Mesenchymal stem cell (in vitro differentiated cells and primary cell): ENCODE measurements around the gene JUND.

ENCODE experiments used
- DNase-seq: peaks from one replicate; pipeline ENCODE4 v3.0.0-alpha.2; 2013
- H2AFZ ChIP-seq: one replicate; pipeline ENCODE4 v1.6.1; 2013; ENCODE audit warnings: low read depth, mild to moderate bottlenecking, control low read depth, inconsistent platforms, low read length, moderate library complexity
- H2AK5ac ChIP-seq: 2 replicates; pipeline ENCODE4 v1.6.1; 2013; ENCODE audit warnings: low read length, moderate library complexity, mild to moderate bottlenecking, inconsistent platforms; ENCODE audit not compliant: severe bottlenecking
- H2BK120ac ChIP-seq: one replicate; pipeline ENCODE4 v1.6.1; 2013; ENCODE audit warnings: low read depth, mild to moderate bottlenecking, inconsistent platforms, low read length, moderate library complexity
- H2BK12ac ChIP-seq, 2 experiments: one replicate each; pipeline ENCODE4 v1.6.1; 2013; ENCODE audit warnings: inconsistent platforms in 2 of 2, low read length in 2 of 2, mild to moderate bottlenecking in 2 of 2, moderate library complexity in 2 of 2, control low read depth in 1 of 2
- H2BK15ac ChIP-seq: one replicate; pipeline ENCODE4 v1.6.1; 2013; ENCODE audit warnings: mild to moderate bottlenecking, low read depth, inconsistent platforms; ENCODE audit not compliant: poor library complexity, severe bottlenecking
- H2BK5ac ChIP-seq: 2 replicates; pipeline ENCODE4 v1.6.1; 2013; ENCODE audit warnings: low read depth, mild to moderate bottlenecking, low read length, control low read depth, inconsistent platforms; ENCODE audit not compliant: poor library complexity, severe bottlenecking
- H3K14ac ChIP-seq, 2 experiments: one replicate each; pipeline ENCODE4 v1.6.1; 2013; ENCODE audit warnings: inconsistent platforms in 2 of 2, low read length in 2 of 2, control low read depth in 1 of 2, mild to moderate bottlenecking in 1 of 2, moderate library complexity in 1 of 2
- H3K18ac ChIP-seq, 2 experiments: one replicate each; pipeline ENCODE4 v1.6.1; 2013; ENCODE audit warnings: inconsistent platforms in 2 of 2, low read length in 2 of 2, control low read depth in 1 of 2, low read depth in 1 of 2, mild to moderate bottlenecking in 1 of 2
- H3K23ac ChIP-seq, 2 experiments: one replicate each; pipeline ENCODE4 v1.6.1; 2013; ENCODE audit warnings: inconsistent platforms in 2 of 2, low read length in 2 of 2, mild to moderate bottlenecking in 2 of 2, moderate library complexity in 2 of 2, control low read depth in 1 of 2
- H3K27ac ChIP-seq: 2 replicates; pipeline ENCODE4 v1.5.1; 2013; ENCODE audit warnings: mild to moderate bottlenecking, moderate library complexity, low read length, control low read depth, inconsistent platforms; ENCODE audit not compliant: poor library complexity, severe bottlenecking
- H3K27me3 ChIP-seq, 2 experiments: 2 replicates each; pipeline versions ENCODE4 v1.6.1 to v1.7.0; 2013; ENCODE audit warnings: low read length in 2 of 2, mild to moderate bottlenecking in 2 of 2, moderate library complexity in 2 of 2, control low read depth in 1 of 2, inconsistent platforms in 1 of 2; ENCODE audit not compliant: control insufficient read depth in 1 of 2, insufficient read depth in 1 of 2
- H3K36me3 ChIP-seq, 2 experiments: 2 replicates each; pipeline versions ENCODE4 v1.6.1 to v1.7.0; 2013; ENCODE audit warnings: low read length in 2 of 2, control low read depth in 1 of 2, inconsistent platforms in 1 of 2, low read depth in 1 of 2, mild to moderate bottlenecking in 1 of 2; ENCODE audit not compliant: insufficient read depth in 2 of 2, control insufficient read depth in 1 of 2
- H3K4ac ChIP-seq, 2 experiments: one replicate each; pipeline ENCODE4 v1.6.1; 2013; ENCODE audit warnings: inconsistent platforms in 2 of 2, low read length in 2 of 2, mild to moderate bottlenecking in 2 of 2, moderate library complexity in 2 of 2, control low read depth in 1 of 2, low read depth in 1 of 2
- H3K4me1 ChIP-seq: 2 replicates; pipeline ENCODE4 v1.6.1; 2013; ENCODE audit warnings: low read depth, low read length, control low read depth; ENCODE audit not compliant: control insufficient read depth, insufficient read depth
- H3K4me2 ChIP-seq: 2 replicates; pipeline ENCODE4 v1.6.1; 2013; ENCODE audit warnings: low read length, mild to moderate bottlenecking, inconsistent platforms; ENCODE audit not compliant: poor library complexity, severe bottlenecking
- H3K4me3 ChIP-seq, 2 experiments: 2 replicates each; pipeline versions ENCODE4 v1.5.1 to v1.7.0; 2013; ENCODE audit warnings: low read length in 2 of 2, mild to moderate bottlenecking in 2 of 2, control low read depth in 1 of 2, low read depth in 1 of 2; ENCODE audit not compliant: insufficient read depth in 1 of 2
- H3K79me1 ChIP-seq: replicated peaks from 2 replicates; pipeline ENCODE4 v1.6.1; 2013; ENCODE audit warnings: mild to moderate bottlenecking, control low read depth, low read length, inconsistent platforms; ENCODE audit not compliant: poor library complexity, severe bottlenecking
- H3K9ac ChIP-seq: 2 replicates; pipeline ENCODE4 v1.7.0; 2013; ENCODE audit warnings: mild to moderate bottlenecking, low read length, moderate library complexity
- H3K9me3 ChIP-seq: 2 replicates; pipeline ENCODE4 v1.7.0; 2013; ENCODE audit warnings: mild to moderate bottlenecking, low read length; ENCODE audit not compliant: control insufficient read depth
- H4K8ac ChIP-seq: one replicate; pipeline ENCODE4 v1.6.1; 2013; ENCODE audit warnings: inconsistent platforms, mild to moderate bottlenecking, low read length, moderate library complexity
- H4K91ac ChIP-seq: one replicate; pipeline ENCODE4 v1.6.1; 2013; ENCODE audit warnings: mild to moderate bottlenecking, low read length, inconsistent platforms
- WGBS: methylation state at CpG from one replicate; pipeline ENCODE4 v1.1.7; 2013; ENCODE audit warnings: mixed read lengths; 5-methylcytosine and 5-hydroxymethylcytosine counted together

The JUND gene

GRCh38 chr19:18299654-18300053, 18.2 kb upstream of the JUND start:
- Histone ChIP-seq H3K36me3 (peaks cover 0 to 3% of the 10 kb centered on the region in 2 experiments), H3K27ac (no peak overlapping the region), H3K79me1 (no peaks in the 10 kb centered on the region), H2BK12ac (no peak overlapping the region), H3K23ac (no peak overlapping the region), H3K14ac (no peak overlapping the region), H2BK120ac (no peak overlapping the region), H3K4me2 (no peak overlapping the region), H3K4ac (no peak overlapping the region), H3K4me3 (no peak overlapping the region), H2BK5ac (no peak overlapping the region), H3K9ac (no peak overlapping the region), H4K91ac (no peak overlapping the region), H3K18ac (no peak overlapping the region), H2BK15ac (no peak overlapping the region), H3K27me3 (no peaks in the 10 kb centered on the region), H4K8ac (no peak overlapping the region), H2AFZ (no peak overlapping the region), H3K4me1 (peaks cover 27% of the 10 kb centered on the region), H2AK5ac (no peak overlapping the region), H3K9me3 (no peaks in the 10 kb centered on the region)
- DNase-seq: no peak
- WGBS: 96% methylated on average over 4 of the region's 9 CpGs

GRCh38 chr19:18298601-18299000, 17.2 kb upstream of the JUND start:
- Histone ChIP-seq H2AFZ (no peak overlapping the region), H3K79me1 (no peaks in the 10 kb centered on the region), H2AK5ac (no peak overlapping the region), H3K4me2 (no peak overlapping the region), H2BK120ac (no peak overlapping the region), H3K4me3 (no peak overlapping the region), H4K8ac (no peak overlapping the region), H3K27ac (no peak overlapping the region), H3K23ac (no peak overlapping the region), H4K91ac (no peak overlapping the region), H3K36me3 (peaks cover 0 to 3% of the 10 kb centered on the region in 2 experiments), H3K14ac (no peak overlapping the region), H2BK15ac (no peak overlapping the region), H2BK5ac (no peak overlapping the region), H3K9ac (no peak overlapping the region), H3K18ac (no peak overlapping the region), H2BK12ac (no peak overlapping the region), H3K4me1 (peaks cover 30% of the 10 kb centered on the region), H3K27me3 (no peaks in the 10 kb centered on the region), H3K4ac (no peak overlapping the region), H3K9me3 (no peaks in the 10 kb centered on the region)
- WGBS: 65% methylated on average over 3 of the region's 6 CpGs
- DNase-seq: peak; percentile 43

GRCh38 chr19:18297308-18297707, 15.9 kb upstream of the JUND start:
- H2BK120ac ChIP-seq: no peak overlapping the region
- no peak overlapping the region for H3K27ac ChIP-seq
- no peak overlapping the region for H2BK12ac ChIP-seq
- H2AFZ ChIP-seq: no peak overlapping the region
- no peaks in the 10 kb centered on the region for H3K9me3 ChIP-seq
- no peak overlapping the region for H3K4me2 ChIP-seq
- no peaks in the 10 kb centered on the region for H3K79me1 ChIP-seq
- H2BK5ac ChIP-seq: no peak overlapping the region
- H3K4me1 ChIP-seq: peaks cover 29% of the 10 kb centered on the region
- no peak overlapping the region for H3K4me3 ChIP-seq
- H3K14ac ChIP-seq: no peak overlapping the region
- no peaks in the 10 kb centered on the region for H3K27me3 ChIP-seq
- no peak overlapping the region for H3K4ac ChIP-seq
- H3K23ac ChIP-seq: no peak overlapping the region
- H4K91ac ChIP-seq: no peak overlapping the region
- no peak overlapping the region for H2BK15ac ChIP-seq
- 29% methylated on average over 4 of the region's 4 CpGs for whole genome bisulfite sequencing
- no peak overlapping the region for H4K8ac ChIP-seq
- DNase-seq: peak; percentile 31
- H3K18ac ChIP-seq: no peak overlapping the region
- no peak overlapping the region for H2AK5ac ChIP-seq
- no peak overlapping the region for H3K9ac ChIP-seq
- no peaks in the 10 kb centered on the region for H3K36me3 ChIP-seq

GRCh38 chr19:18295034-18295451, 13.6 kb upstream of the JUND start:
- 97% methylated on average over 4 of the region's 4 CpGs for WGBS
- Histone ChIP-seq H3K4me2 (no peak overlapping the region), H3K14ac (peak overlapping the region in 1 of 2 experiments; percentile 18), H2BK15ac (no peak overlapping the region), H3K23ac (no peak overlapping the region), H2AFZ (no peak overlapping the region), H3K27ac (no peak overlapping the region), H2BK12ac (peak overlapping the region in 1 of 2 experiments; percentile 15), H3K4me3 (no peak overlapping the region), H3K9ac (no peak overlapping the region), H4K91ac (peak overlapping the region; percentile 11), H3K18ac (no peak overlapping the region), H3K27me3 (no peaks in the 10 kb centered on the region), H2BK120ac (no peak overlapping the region), H3K79me1 (no peaks in the 10 kb centered on the region), H3K9me3 (no peaks in the 10 kb centered on the region), H3K36me3 (no peaks in the 10 kb centered on the region), H3K4ac (no peak overlapping the region), H4K8ac (no peak overlapping the region), H2AK5ac (no peak overlapping the region), H2BK5ac (no peak overlapping the region), H3K4me1 (peaks cover 36% of the 10 kb centered on the region)
- DNase-seq: no peak
